Activated CD8-positive, alpha-beta T cell treated with anti-CD3 and anti-CD28 coated beads for 36 hours (primary cell): ENCODE results near the gene SPTAN1. TPM values are rescaled to one million over a fixed set of nuclear protein-coding genes. Genes with fewer than 3 reads are reported as not detected.
A peak's percentile ranks its signal among the peaks of the same experiment; 100 is the strongest.

Experiments
- ATAC-seq: fragments of 200-7000 bp; cut with Tn5 transposase; one replicate; pipeline ENCODE4 v1.10.0; 2021; ENCODE audit warnings: mild to moderate bottlenecking, moderate library complexity
- CTCF ChIA-PET: fragments of 350-600 bp; sonication (Branson Sonifier 250); formaldehyde crosslinking; loops from one replicate; lab custom pipeline; 2021; ENCODE audit warnings: antibody characterized with exemption; lab: Charles Lee
- POLR2A ChIA-PET: fragments of 350-600 bp; sonication (Branson Sonifier 250); formaldehyde crosslinking; loops from one replicate; lab custom pipeline; 2021; ENCODE audit warnings: antibody characterized with exemption; lab: Charles Lee
- DNase-seq: peaks from one replicate; pipeline ENCODE4 v3.0.0-alpha.2; 2020
- H3K27ac Mint-ChIP-seq: one replicate; pipeline ENCODE4 v1.8.0; 2021; ENCODE audit warnings: mild to moderate bottlenecking, mixed read lengths
- H3K27me3 Mint-ChIP-seq: one replicate; pipeline ENCODE4 v1.8.0; 2021; ENCODE audit warnings: mixed read lengths
- H3K36me3 Mint-ChIP-seq: one replicate; pipeline ENCODE4 v1.8.0; 2021; ENCODE audit warnings: low read depth, mixed read lengths
- H3K4me1 Mint-ChIP-seq: one replicate; pipeline ENCODE4 v1.8.0; 2021; ENCODE audit warnings: low read depth, mixed read lengths
- H3K4me3 Mint-ChIP-seq: one replicate; pipeline ENCODE4 v1.8.0; 2021; ENCODE audit warnings: mild to moderate bottlenecking, moderate library complexity, mixed read lengths
- H3K9me3 Mint-ChIP-seq: one replicate; pipeline ENCODE4 v1.8.0; 2021; ENCODE audit warnings: mixed read lengths
- intact Hi-C: fragments of 100-400 bp; cut with micrococcal nuclease; formaldehyde crosslinking; loops from one replicate; pipeline ENCODE4 v1.10.0; 2022
- total RNA-seq, 2 experiments: library from RNA; stranded (reverse); gene quantifications; one replicate each; pipeline ENCODE4 v1.2.3, GENCODE V29; 2021
- TF ChIP-seq, protein P1 (sequence below): fragments of 200-600 bp; IDR thresholded peaks from one replicate; pipeline ENCODE4 v1.8.0; 2022; ENCODE audit warnings: antibody characterized with exemption, mild to moderate bottlenecking

Gene SPTAN1
- total RNA-seq, 2 experiments from 2014 or later: 178 to 183 TPM

DNA sequence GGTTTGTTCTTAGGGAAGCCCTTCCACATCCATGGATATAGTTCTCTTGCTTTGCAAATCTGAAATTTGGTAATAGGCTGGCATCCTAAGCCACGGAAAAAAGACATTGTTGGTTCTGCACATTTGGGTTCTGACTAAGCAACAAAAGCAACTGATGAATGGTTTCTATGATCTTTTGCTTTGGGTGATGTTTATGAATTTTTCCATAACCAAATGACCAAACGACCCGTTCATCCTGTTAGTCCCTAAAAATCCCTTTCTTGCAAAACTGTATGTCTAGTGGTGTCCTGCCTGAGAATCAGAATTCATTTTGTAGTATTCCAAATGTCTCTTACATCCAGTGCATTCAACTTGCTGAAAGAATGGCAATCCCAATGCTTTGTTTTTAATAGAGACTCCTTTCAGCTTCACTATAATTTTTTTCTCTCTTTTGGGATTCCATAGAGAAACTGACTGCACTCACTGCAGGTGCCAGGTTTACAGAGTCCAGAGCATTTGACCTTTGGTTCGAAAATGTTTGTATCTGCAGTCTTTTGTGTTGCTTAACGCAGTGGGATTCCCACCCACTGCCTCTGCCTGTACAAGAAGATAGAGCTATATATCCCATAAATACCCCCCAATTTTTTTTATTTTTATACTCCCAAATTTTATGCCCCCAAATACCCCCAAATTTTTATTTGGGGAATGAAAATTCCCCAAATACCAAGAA lies 4.7 kb downstream of the SPTAN1 start:
- ChIA-PET CTCF (no interaction called here), POLR2A (interaction anchor here (0.8 kb wide), 1 partner anchor 23 kb away, joined by 3 read pairs; no protein-coding TSS in a partner anchor)
- intact Hi-C loops: no loop called here
- H3K4me3 Mint-ChIP-seq: no peak overlapping the region
- no peak overlapping the region for H3K27ac Mint-ChIP-seq
- no peak for DNase-seq
- no peaks in the 10 kb centered on the region for H3K27me3 Mint-ChIP-seq
- no peaks in the 10 kb centered on the region for H3K9me3 Mint-ChIP-seq
- no peak for ATAC-seq
- peaks cover 5% of the 10 kb centered on the region for H3K36me3 Mint-ChIP-seq
- H3K4me1 Mint-ChIP-seq: peaks cover 33% of the 10 kb centered on the region
- TF ChIP-seq, protein P1, sequence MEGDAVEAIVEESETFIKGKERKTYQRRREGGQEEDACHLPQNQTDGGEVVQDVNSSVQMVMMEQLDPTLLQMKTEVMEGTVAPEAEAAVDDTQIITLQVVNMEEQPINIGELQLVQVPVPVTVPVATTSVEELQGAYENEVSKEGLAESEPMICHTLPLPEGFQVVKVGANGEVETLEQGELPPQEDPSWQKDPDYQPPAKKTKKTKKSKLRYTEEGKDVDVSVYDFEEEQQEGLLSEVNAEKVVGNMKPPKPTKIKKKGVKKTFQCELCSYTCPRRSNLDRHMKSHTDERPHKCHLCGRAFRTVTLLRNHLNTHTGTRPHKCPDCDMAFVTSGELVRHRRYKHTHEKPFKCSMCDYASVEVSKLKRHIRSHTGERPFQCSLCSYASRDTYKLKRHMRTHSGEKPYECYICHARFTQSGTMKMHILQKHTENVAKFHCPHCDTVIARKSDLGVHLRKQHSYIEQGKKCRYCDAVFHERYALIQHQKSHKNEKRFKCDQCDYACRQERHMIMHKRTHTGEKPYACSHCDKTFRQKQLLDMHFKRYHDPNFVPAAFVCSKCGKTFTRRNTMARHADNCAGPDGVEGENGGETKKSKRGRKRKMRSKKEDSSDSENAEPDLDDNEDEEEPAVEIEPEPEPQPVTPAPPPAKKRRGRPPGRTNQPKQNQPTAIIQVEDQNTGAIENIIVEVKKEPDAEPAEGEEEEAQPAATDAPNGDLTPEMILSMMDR: no peak

DNA sequence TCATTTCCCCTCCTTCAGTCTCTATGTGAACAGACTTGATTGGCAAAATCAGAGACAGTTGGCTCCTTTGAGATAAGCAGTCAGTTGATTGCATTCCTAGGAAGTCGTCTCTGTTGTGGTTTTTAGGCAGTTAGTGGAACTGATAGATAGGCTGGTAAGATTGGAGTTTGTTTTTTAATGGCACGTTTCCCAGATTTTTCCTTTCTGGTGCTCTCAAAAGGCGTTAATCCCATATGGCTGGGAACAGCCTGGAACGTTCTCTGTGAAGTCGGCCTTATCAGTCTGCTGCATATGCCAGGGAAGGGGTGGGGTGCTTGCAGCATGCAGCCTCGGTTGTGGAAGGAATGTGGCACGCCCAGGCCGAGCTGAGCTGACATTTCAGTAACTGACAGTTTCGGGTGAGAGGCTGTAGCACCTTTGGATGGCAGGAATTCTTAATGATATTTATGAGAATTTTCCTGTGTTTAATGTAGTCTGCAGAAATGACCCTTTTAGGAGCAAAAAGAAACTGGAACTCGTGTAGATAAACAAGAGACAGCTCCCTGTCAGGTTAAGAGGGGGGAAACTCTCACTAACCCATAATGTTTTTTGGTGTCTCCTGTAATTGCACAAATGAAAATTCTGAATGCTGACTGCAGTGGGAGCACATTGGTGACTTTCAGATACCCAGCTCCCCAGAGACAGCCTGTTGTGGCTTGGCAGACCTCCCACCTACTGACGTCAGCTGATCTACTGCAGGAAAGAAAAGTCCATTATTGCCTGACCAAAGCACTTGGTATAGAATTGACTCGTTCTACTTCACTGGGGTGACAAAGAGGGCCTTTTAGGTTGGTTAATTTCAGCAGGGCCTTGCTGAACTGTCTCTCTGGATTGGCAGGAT lies 6.3 kb downstream of the SPTAN1 start:
- DNase-seq (peak; percentile 94), ATAC-seq (peak; percentile 87)
- Mint-ChIP-seq H3K4me3 (peak overlapping the region; percentile 50), H3K9me3 (no peaks in the 10 kb centered on the region), H3K27ac (peak overlapping the region; percentile 88), H3K36me3 (peaks cover 5% of the 10 kb centered on the region), H3K4me1 (peaks cover 33% of the 10 kb centered on the region), H3K27me3 (no peaks in the 10 kb centered on the region)
- intact Hi-C loops: no loop called here
- TF ChIP-seq, protein P1: no peak
- ChIA-PET POLR2A (interaction anchor here (0.8 to 2.3 kb wide), 5 partner anchors 8 to 166 kb away, joined by 3 to 9 read pairs (median 4); partner anchors contain the start of gene ZDHHC12), CTCF (interaction anchor here (0.9 kb wide), 1 partner anchor 11 kb away, joined by 3 read pairs; no protein-coding TSS in a partner anchor)

DNA sequence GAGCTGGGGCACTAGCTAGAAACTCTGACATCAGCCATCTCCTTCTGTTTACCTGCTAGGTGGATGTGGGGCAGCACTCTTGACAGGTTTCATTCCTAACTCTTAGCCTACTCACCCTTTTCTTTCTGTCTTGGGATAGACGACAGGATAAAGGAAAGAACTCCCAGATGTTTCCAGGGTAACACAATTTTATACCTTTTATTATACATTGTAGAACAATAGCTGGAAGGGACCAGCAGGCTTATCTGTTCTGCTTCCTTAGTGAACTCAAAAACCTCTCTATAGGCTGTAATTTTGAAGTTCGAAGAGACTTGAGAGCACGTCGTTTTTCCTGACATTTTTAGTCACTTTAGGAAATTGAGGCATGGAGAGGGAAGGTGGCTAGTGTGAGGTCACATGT lies 13.2 kb downstream of the SPTAN1 start:
- ChIA-PET CTCF (interaction anchor here (1.0 kb wide), 1 partner anchor 22 kb away, joined by 3 read pairs; no protein-coding TSS in a partner anchor), POLR2A (interaction anchor here (1.1 to 1.6 kb wide), 2 partner anchors 13 to 60 kb away, joined by 3 to 7 read pairs; partner anchors contain the start of gene SPTAN1)
- Mint-ChIP-seq H3K4me1 (peaks cover 12% of the 10 kb centered on the region), H3K36me3 (peaks cover 18% of the 10 kb centered on the region), H3K27ac (peak overlapping the region; percentile 7), H3K27me3 (no peaks in the 10 kb centered on the region), H3K4me3 (no peak overlapping the region), H3K9me3 (no peaks in the 10 kb centered on the region)
- DNase-seq (no peak), ATAC-seq (no peak)
- intact Hi-C loops: no loop called here
- TF ChIP-seq, protein P1: no peak

DNA sequence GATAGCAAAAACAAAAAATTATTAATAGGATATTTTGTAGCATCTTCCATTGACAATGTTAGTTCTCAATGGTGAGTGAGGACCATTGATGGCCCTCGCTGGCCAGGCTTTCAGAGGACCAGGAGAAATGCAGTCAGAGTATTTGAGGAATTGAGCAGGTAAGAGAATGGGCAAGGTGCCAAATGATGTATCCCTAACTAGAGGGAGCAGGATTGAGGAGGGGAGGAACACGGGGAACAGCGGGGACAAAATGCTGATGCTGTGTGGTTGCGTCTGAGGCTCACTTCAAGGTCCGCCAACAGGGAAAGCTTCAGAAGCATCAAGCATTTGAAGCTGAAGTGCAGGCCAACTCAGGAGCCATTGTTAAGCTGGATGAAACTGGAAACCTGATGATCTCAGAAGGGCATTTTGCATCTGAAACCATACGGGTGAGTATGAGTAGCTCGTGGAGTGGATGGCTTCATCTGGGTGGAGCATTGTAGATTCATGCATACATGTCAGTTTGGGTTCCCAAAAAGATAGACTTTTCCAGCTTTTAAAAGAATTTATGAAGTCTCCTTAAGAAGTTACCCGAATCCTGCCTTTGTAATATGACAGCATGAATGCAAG lies 16.2 kb downstream of the SPTAN1 start:
- Mint-ChIP-seq H3K4me1 (peaks cover 19% of the 10 kb centered on the region), H3K4me3 (no peak overlapping the region), H3K27me3 (no peaks in the 10 kb centered on the region), H3K9me3 (no peaks in the 10 kb centered on the region), H3K36me3 (peaks cover 26% of the 10 kb centered on the region), H3K27ac (no peak overlapping the region)
- ATAC-seq (no peak), DNase-seq (no peak)
- ChIA-PET CTCF (interaction anchor here (1.0 to 1.3 kb wide), 2 partner anchors 9 to 206 kb away, joined by 3 to 5 read pairs; no protein-coding TSS in a partner anchor), POLR2A (interaction anchor here (0.5 to 2.1 kb wide), 4 partner anchors 16 to 314 kb away, joined by 3 to 12 read pairs (median 3); partner anchors contain the start of genes KYAT1, LRRC8A, SPOUT1 and SPTAN1)
- intact Hi-C loops: no loop called here
- TF ChIP-seq, protein P1: no peak
